Colonic mucosa (tissue), 4 donors: Measurements from ENCODE around the gene TP53I11. TPM values are rescaled to one million over a fixed set of nuclear protein-coding genes. Genes with fewer than 3 reads are reported as not detected.

Experiments
- DNase-seq: peaks from one replicate; pipeline ENCODE4 v3.0.0-alpha.2; 2020
- H3K27ac ChIP-seq: fragments of 200-600 bp; one replicate; pipeline ENCODE4 v1.8.0; 2021
- H3K27me3 ChIP-seq: fragments of 200-600 bp; one replicate; pipeline ENCODE4 v1.8.0; 2021
- H3K36me3 ChIP-seq: fragments of 200-600 bp; one replicate; pipeline ENCODE4 v1.8.0; 2021
- H3K4me1 ChIP-seq: fragments of 200-600 bp; one replicate; pipeline ENCODE4 v1.8.0; 2021; ENCODE audit warnings: mild to moderate bottlenecking
- H3K4me3 ChIP-seq: fragments of 200-600 bp; one replicate; pipeline ENCODE4 v1.8.0; 2021
- H3K9ac ChIP-seq, 2 donors: one replicate each; pipeline ENCODE4 v1.7.0; 2013; ENCODE audit warnings: control low read depth in 2 of 2, low read depth in 2 of 2, low read length in 2 of 2
- H3K9me3 ChIP-seq: fragments of 200-600 bp; one replicate; pipeline ENCODE4 v1.8.0; 2021
- intact Hi-C: fragments of 100-400 bp; cut with DNase I; formaldehyde crosslinking; loops from one replicate; pipeline ENCODE4 v1.14.1; 2022
- total RNA-seq, 2 donors: library from RNA; stranded (reverse); fragmentation: NEBNext Ultra II Directional in 1 of 2; extraction: Animal tissue kit (Norgen Biotek cat#: 25700) in 1 of 2; gene quantifications; one replicate each; pipeline ENCODE4 v1.2.1, GENCODE V29; 2021
- TF ChIP-seq, protein P1 (sequence below): fragments of 200-600 bp; IDR thresholded peaks from one replicate; pipeline ENCODE4 v1.8.0; 2022; ENCODE audit warnings: antibody characterized with exemption, mild to moderate bottlenecking
- donor health status: healthy.
- donor health status: DM: no; HTN: no; CAD: no.
- donor health status: DM: no; HTN: no; CAD: no.

The TP53I11 gene
- total RNA-seq, 2 donors from 2014 or later = 103 to 158 TPM

GRCh38 chr11:44993971-44994704 lies 43.5 kb upstream of the TP53I11 start:
- DNase-seq = no peak
- Histone ChIP-seq H3K36me3 (no peaks in the 10 kb centered on the region), H3K9ac (no peak overlapping the region), H3K27ac (no peak overlapping the region), H3K4me1 (no peaks in the 10 kb centered on the region), H3K27me3 (no peaks in the 10 kb centered on the region), H3K4me3 (no peak overlapping the region), H3K9me3 (no peaks in the 10 kb centered on the region)
- TF ChIP-seq, protein P1, sequence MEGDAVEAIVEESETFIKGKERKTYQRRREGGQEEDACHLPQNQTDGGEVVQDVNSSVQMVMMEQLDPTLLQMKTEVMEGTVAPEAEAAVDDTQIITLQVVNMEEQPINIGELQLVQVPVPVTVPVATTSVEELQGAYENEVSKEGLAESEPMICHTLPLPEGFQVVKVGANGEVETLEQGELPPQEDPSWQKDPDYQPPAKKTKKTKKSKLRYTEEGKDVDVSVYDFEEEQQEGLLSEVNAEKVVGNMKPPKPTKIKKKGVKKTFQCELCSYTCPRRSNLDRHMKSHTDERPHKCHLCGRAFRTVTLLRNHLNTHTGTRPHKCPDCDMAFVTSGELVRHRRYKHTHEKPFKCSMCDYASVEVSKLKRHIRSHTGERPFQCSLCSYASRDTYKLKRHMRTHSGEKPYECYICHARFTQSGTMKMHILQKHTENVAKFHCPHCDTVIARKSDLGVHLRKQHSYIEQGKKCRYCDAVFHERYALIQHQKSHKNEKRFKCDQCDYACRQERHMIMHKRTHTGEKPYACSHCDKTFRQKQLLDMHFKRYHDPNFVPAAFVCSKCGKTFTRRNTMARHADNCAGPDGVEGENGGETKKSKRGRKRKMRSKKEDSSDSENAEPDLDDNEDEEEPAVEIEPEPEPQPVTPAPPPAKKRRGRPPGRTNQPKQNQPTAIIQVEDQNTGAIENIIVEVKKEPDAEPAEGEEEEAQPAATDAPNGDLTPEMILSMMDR = no peak
- intact Hi-C loops = no loop called here

DNA sequence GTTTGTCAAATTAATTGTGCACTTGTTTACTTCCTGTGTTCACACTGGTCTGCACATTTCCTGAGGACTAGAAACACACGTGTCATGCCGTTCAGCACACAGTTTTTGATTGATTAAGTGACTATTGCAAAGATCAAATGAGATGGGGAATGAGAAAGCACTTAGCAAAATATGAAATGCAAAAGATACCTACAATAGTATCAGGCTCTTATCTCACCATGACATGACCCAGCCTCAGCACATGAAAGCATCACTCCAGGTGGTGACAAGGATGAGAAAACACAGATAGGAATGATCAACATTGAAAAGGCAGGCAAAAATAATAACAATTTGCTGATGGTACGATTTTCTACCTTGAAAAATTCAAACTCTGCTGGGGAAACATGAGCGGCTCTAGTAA lies 42.1 kb upstream of the TP53I11 start:
- Histone ChIP-seq H3K27me3 (no peaks in the 10 kb centered on the region), H3K27ac (no peak overlapping the region), H3K9ac (no peak overlapping the region), H3K4me3 (no peak overlapping the region), H3K9me3 (no peaks in the 10 kb centered on the region), H3K36me3 (no peaks in the 10 kb centered on the region), H3K4me1 (no peaks in the 10 kb centered on the region)
- TF ChIP-seq, protein P1 = no peak
- intact Hi-C loops = no loop called here
- no peak for DNase-seq

DNA sequence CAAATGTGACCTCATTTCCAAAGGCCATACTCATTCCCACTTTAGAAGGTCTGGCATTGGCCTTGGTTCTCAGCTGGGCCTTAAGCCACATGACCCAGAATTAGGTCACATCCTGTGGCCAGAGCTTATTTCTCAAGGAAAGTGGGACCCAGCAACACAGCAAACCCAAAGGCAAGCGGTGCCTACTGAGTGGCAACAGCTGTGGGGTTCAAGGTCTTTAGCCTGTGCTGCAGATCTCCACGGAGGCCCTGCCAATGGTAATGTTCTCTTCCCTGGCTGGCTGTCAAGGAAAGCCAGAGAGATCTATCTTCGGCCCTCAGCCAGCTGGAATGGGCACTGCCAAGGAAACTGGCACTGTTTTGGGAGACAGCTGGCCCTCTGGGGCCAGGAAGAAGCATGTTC lies 41.5 kb upstream of the TP53I11 start:
- intact Hi-C loops = no loop called here
- no peak overlapping the region for H3K27ac ChIP-seq
- no peak overlapping the region for H3K4me3 ChIP-seq
- H3K9me3 ChIP-seq = no peaks in the 10 kb centered on the region
- H3K36me3 ChIP-seq = no peaks in the 10 kb centered on the region
- H3K4me1 ChIP-seq = no peaks in the 10 kb centered on the region
- TF ChIP-seq, protein P1 = no peak
- H3K9ac ChIP-seq = no peak overlapping the region
- DNase-seq = no peak
- H3K27me3 ChIP-seq = no peaks in the 10 kb centered on the region

DNA sequence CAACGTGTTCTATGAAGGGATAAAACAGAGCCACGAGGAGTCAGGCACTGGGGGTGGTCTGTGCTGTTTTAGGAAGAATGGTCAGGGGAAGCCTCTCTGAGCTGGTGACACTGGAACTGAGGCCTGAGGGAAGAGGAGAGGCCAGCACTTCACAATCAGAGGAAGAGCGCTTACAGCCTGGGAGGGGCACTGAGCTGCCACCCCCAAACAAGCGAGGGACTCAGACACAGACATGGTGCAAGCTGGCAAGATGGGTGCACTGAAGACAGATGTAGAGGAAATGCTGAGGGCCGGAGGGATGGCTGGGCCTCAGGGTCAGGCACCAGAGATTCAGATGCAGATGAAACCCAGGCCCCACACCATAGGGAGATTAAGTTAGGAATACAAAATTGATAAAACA lies 40.0 kb upstream of the TP53I11 start:
- Histone ChIP-seq H3K27me3 (no peaks in the 10 kb centered on the region), H3K4me1 (no peaks in the 10 kb centered on the region), H3K36me3 (no peaks in the 10 kb centered on the region), H3K9ac (no peak overlapping the region), H3K4me3 (no peak overlapping the region), H3K27ac (no peak overlapping the region), H3K9me3 (no peaks in the 10 kb centered on the region)
- intact Hi-C loops = no loop called here
- no peak for DNase-seq
- TF ChIP-seq, protein P1 = no peak

GRCh38 chr11:44989831-44990566 lies 39.3 kb upstream of the TP53I11 start:
- Histone ChIP-seq H3K9ac (no peak overlapping the region), H3K27ac (no peak overlapping the region), H3K36me3 (no peaks in the 10 kb centered on the region), H3K4me3 (no peak overlapping the region), H3K9me3 (no peaks in the 10 kb centered on the region), H3K4me1 (no peaks in the 10 kb centered on the region), H3K27me3 (no peaks in the 10 kb centered on the region)
- intact Hi-C loops = no loop called here
- TF ChIP-seq, protein P1 = no peak
- DNase-seq = no peak
